ENCODE results near the gene TSPAN14.

TSPAN14 gene

DNA sequence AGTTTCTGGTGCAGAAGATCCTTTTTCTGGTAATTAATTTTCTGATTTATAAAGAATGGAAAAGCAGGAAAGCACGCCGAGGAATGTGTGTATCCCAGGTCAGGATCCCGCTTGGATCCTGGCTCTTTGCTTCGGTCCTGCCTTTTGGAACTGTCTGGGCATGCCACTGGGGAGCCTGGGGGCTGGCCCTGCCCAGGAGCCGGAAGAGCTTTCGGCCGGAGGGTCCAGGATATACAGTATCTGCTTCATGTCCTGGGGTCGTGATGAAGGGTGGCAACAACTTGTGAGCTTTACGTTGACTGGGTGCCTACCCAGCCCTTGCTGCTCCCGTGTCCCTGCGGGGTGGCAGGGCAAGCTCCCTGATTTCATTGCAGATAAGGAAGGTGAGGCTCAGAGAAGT is 86.0 kb downstream of the TSPAN14 start:
- H3K9me2 ChIP-seq (replicated peaks; ENCODE audit: insufficient read depth, low read length), result no peaks in the 10 kb centered on the region
- no peak overlapping the region for H3K9ac ChIP-seq (ENCODE audit: low read length)
- no peak overlapping the region for H3K4me3 ChIP-seq (ENCODE audit: insufficient read depth, low read length, poor library complexity, severe bottlenecking)
- H3K79me2 ChIP-seq (ENCODE audit: insufficient read depth, low read length), result no peaks in the 10 kb centered on the region
- H3K36me3 ChIP-seq (ENCODE audit: low read length), result no peaks in the 10 kb centered on the region
- H2AFZ ChIP-seq (ENCODE audit: low read depth, low read length, severe bottlenecking), result no peak overlapping the region
- TF ChIP-seq, protein P1, sequence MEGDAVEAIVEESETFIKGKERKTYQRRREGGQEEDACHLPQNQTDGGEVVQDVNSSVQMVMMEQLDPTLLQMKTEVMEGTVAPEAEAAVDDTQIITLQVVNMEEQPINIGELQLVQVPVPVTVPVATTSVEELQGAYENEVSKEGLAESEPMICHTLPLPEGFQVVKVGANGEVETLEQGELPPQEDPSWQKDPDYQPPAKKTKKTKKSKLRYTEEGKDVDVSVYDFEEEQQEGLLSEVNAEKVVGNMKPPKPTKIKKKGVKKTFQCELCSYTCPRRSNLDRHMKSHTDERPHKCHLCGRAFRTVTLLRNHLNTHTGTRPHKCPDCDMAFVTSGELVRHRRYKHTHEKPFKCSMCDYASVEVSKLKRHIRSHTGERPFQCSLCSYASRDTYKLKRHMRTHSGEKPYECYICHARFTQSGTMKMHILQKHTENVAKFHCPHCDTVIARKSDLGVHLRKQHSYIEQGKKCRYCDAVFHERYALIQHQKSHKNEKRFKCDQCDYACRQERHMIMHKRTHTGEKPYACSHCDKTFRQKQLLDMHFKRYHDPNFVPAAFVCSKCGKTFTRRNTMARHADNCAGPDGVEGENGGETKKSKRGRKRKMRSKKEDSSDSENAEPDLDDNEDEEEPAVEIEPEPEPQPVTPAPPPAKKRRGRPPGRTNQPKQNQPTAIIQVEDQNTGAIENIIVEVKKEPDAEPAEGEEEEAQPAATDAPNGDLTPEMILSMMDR (IDR thresholded peaks at IDR 0.05; ENCODE audit: insufficient read depth, low read length, poor library complexity, severe bottlenecking), result no peak
- TF ChIP-seq EZH2phosphoT487 (conservative IDR thresholded peaks at IDR 0.05; ENCODE audit: low read length), result no peak
- H3K27ac ChIP-seq (ENCODE audit: low read depth, low read length), result no peak overlapping the region
- H3F3A ChIP-seq (ENCODE audit: insufficient read depth), result no peaks in the 10 kb centered on the region
- H3K9me3 ChIP-seq (ENCODE audit: insufficient read depth, low read length), result no peaks in the 10 kb centered on the region
- no peak overlapping the region for H3K4me2 ChIP-seq (ENCODE audit: low read depth, low read length, poor library complexity, severe bottlenecking)
- H4K20me1 ChIP-seq (ENCODE audit: low read depth, low read length), result no peaks in the 10 kb centered on the region
- no peaks in the 10 kb centered on the region for H3K27me3 ChIP-seq (ENCODE audit: low read length)

DNA sequence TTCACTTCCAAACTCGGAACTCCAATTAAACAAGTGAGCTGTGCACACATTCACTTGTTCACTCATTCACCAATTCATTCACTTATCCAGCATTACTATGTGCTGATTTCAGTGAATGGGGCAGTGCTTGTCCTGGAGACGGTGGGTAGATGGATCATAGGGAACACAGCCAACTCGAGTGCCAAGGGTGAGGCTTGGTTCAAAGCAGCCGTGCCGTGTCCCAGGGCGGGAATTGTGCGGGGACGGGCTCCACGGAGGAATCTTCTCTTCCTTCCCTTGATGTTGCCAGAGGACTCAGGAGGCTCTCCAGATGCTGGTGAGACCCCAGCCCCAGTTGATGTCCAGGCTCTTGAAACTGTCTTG is 86.5 kb downstream of the TSPAN14 start:
- H3K4me3 ChIP-seq (ENCODE audit: insufficient read depth, low read length, poor library complexity, severe bottlenecking), result no peak overlapping the region
- H3K27me3 ChIP-seq (ENCODE audit: low read length), result no peaks in the 10 kb centered on the region
- H3K79me2 ChIP-seq (ENCODE audit: insufficient read depth, low read length), result no peaks in the 10 kb centered on the region
- no peaks in the 10 kb centered on the region for H3K9me2 ChIP-seq (replicated peaks; ENCODE audit: insufficient read depth, low read length)
- no peaks in the 10 kb centered on the region for H4K20me1 ChIP-seq (ENCODE audit: low read depth, low read length)
- H3K9ac ChIP-seq (ENCODE audit: low read length), result no peak overlapping the region
- TF ChIP-seq EZH2phosphoT487 (conservative IDR thresholded peaks at IDR 0.05; ENCODE audit: low read length), result no peak
- TF ChIP-seq, protein P1 (IDR thresholded peaks at IDR 0.05; ENCODE audit: insufficient read depth, low read length, poor library complexity, severe bottlenecking), result no peak
- H3K36me3 ChIP-seq (ENCODE audit: low read length), result no peaks in the 10 kb centered on the region
- H3K9me3 ChIP-seq (ENCODE audit: insufficient read depth, low read length), result no peaks in the 10 kb centered on the region
- no peak overlapping the region for H3K4me2 ChIP-seq (ENCODE audit: low read depth, low read length, poor library complexity, severe bottlenecking)
- H2AFZ ChIP-seq (ENCODE audit: low read depth, low read length, severe bottlenecking), result no peak overlapping the region
- no peaks in the 10 kb centered on the region for H3F3A ChIP-seq (ENCODE audit: insufficient read depth)
- H3K27ac ChIP-seq (ENCODE audit: low read depth, low read length), result no peak overlapping the region

DNA sequence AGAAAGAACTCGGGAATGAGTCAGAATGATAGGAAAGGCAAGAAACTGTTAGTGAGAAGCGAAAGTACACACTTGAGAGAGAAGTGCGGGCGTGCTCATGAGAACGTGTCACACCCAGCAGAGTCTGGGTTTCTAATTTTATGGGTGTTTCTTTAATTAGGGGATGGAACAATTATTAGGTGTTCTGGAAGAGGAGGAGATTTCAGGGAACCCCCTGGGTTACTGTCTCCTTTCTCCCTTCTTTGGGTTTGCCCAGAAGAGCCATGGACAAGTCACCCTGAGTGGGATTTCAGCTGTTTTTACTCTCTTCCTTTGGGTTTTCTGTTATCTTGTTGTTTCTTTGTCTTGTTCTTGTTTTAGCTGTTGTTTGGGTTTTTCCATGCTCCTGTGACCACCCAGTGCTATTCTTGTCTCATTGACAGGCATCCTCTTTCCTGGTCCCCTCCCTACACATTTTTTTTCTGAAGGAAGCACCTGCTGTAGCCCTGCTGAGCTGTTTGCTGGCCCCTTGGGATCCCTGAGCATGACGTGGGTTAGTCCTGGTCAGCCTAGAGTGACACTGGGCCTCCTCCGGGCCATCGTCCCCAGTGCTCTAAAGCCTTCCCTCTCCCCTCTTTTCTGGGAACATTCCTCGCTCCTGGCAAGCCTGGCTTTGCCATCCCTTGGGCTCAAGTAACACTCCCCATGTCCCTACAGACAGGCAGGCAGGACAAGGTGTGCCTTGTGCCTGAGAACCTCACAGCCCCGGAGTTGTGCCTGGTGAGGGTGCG is 87.1 kb downstream of the TSPAN14 start:
- H3K4me2 ChIP-seq (ENCODE audit: low read depth, low read length, poor library complexity, severe bottlenecking), result no peak overlapping the region
- TF ChIP-seq, protein P1 (IDR thresholded peaks at IDR 0.05; ENCODE audit: insufficient read depth, low read length, poor library complexity, severe bottlenecking), result no peak
- H3K4me3 ChIP-seq (ENCODE audit: insufficient read depth, low read length, poor library complexity, severe bottlenecking), result no peak overlapping the region
- no peaks in the 10 kb centered on the region for H4K20me1 ChIP-seq (ENCODE audit: low read depth, low read length)
- no peaks in the 10 kb centered on the region for H3K27me3 ChIP-seq (ENCODE audit: low read length)
- H3K9me2 ChIP-seq (replicated peaks; ENCODE audit: insufficient read depth, low read length), result no peaks in the 10 kb centered on the region
- no peak overlapping the region for H2AFZ ChIP-seq (ENCODE audit: low read depth, low read length, severe bottlenecking)
- no peaks in the 10 kb centered on the region for H3K79me2 ChIP-seq (ENCODE audit: insufficient read depth, low read length)
- H3K9ac ChIP-seq (ENCODE audit: low read length), result no peak overlapping the region
- no peak overlapping the region for H3K27ac ChIP-seq (ENCODE audit: low read depth, low read length)
- no peaks in the 10 kb centered on the region for H3F3A ChIP-seq (ENCODE audit: insufficient read depth)
- no peaks in the 10 kb centered on the region for H3K36me3 ChIP-seq (ENCODE audit: low read length)
- H3K9me3 ChIP-seq (ENCODE audit: insufficient read depth, low read length), result no peaks in the 10 kb centered on the region
